Measurements from ENCODE around the gene TCF4.

Gene TCF4

DNA sequence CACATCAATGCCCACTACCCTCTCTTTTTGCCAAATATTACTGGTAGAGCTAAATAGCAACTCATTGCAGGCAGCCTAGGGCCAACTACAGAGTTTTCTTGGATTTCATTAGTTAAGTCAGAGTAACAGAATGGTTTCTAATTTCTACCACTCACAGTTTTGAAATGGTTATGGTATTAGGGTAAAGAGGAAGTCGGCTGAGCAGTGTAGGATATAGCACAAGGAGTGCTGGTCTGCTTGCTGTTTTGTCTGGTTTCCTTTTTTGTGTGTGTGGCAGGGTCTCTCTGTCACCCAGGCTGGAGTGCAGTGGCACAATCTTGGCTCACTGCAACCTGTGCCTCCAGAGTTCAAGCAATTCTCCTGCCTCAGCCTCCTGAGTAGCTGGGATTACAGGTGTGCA lies 339.5 kb downstream of the TCF4 start:
- H3K27ac ChIP-seq = no peak overlapping the region
- TF ChIP-seq, protein P1, sequence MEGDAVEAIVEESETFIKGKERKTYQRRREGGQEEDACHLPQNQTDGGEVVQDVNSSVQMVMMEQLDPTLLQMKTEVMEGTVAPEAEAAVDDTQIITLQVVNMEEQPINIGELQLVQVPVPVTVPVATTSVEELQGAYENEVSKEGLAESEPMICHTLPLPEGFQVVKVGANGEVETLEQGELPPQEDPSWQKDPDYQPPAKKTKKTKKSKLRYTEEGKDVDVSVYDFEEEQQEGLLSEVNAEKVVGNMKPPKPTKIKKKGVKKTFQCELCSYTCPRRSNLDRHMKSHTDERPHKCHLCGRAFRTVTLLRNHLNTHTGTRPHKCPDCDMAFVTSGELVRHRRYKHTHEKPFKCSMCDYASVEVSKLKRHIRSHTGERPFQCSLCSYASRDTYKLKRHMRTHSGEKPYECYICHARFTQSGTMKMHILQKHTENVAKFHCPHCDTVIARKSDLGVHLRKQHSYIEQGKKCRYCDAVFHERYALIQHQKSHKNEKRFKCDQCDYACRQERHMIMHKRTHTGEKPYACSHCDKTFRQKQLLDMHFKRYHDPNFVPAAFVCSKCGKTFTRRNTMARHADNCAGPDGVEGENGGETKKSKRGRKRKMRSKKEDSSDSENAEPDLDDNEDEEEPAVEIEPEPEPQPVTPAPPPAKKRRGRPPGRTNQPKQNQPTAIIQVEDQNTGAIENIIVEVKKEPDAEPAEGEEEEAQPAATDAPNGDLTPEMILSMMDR (conservative IDR thresholded peaks at IDR 0.05) = no peak

DNA sequence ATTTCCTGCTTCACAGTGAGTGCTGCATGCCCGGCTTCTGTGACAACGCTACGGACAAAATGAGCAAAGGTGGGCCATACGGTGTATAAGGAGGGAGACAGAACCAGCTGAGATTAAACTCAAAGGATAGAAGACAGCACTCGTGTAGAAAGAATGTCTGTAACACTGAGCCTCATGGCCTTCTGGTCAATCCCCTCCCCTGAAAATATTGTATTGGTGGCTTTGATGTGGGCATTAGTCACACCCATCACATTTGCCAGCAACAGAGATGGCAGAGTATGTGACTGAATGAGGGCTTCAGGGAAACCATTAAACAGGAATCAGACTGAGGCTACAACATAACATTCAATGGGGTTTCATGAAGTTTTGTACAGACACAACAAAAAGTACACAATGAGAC lies 341.0 kb downstream of the TCF4 start:
- TF ChIP-seq, protein P1 (conservative IDR thresholded peaks at IDR 0.05) = no peak
- H3K27ac ChIP-seq = no peak overlapping the region

DNA sequence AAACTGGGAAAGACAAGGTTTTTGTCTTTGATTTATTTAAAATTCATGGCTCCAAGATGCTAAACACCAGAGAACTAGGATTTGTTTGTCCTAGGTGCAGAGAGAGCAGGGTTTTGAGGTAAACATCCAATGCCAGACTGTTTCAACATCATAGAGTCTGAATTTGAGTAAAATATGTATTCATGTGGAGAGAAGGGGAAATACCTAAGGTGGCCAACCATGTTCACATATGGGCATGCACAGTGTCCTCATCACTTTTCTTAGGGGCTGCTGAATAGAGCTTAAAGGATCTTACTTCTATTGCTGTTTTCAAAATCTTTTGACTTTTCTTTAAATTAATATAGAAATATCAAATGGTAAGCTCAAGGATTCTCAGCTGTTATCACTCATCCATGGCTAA lies 341.7 kb downstream of the TCF4 start:
- H3K27ac ChIP-seq = no peak overlapping the region
- TF ChIP-seq, protein P1 (conservative IDR thresholded peaks at IDR 0.05) = no peak

DNA sequence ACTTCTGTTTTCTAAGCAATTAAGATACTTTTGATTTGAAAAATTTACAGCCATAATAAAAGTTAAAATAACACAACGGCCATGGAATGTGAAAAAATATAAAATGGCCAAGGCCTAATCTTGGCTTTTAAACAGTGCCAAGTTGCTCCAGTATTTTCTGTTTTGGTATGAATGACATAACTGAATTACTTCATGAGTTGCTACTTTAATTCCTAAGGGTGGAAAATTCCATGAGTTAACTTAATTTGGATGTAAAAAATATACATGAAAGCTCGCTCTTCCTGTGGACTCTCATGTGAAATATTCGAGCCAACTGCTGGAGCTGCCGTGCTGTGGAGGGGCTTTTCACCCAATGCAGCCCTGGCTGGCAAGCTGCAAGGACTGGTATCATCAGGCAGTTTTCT lies 342.8 kb downstream of the TCF4 start:
- no peak overlapping the region for H3K27ac ChIP-seq
- TF ChIP-seq, protein P1 (conservative IDR thresholded peaks at IDR 0.05) = no peak

DNA sequence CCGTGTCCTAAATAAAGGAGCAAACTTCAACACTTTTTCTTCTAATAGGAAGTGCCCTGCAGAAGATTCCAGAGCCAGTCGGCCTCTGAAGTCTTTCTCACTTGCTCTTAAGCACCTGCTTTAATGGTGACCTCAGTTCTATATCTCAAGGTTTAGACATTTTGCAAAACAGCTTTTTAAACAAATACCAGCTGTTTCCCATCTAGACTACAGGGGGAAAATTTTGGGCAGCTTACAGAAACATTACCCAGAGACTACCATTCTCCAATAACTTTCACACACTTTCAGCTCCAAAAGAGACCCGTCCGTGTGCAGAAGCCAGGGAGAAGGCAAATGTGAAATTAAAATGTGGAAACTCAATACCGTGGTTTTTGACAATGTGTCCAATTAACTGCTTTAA lies 343.4 kb downstream of the TCF4 start:
- H3K27ac ChIP-seq = no peak overlapping the region
- TF ChIP-seq, protein P1 (conservative IDR thresholded peaks at IDR 0.05) = no peak

DNA sequence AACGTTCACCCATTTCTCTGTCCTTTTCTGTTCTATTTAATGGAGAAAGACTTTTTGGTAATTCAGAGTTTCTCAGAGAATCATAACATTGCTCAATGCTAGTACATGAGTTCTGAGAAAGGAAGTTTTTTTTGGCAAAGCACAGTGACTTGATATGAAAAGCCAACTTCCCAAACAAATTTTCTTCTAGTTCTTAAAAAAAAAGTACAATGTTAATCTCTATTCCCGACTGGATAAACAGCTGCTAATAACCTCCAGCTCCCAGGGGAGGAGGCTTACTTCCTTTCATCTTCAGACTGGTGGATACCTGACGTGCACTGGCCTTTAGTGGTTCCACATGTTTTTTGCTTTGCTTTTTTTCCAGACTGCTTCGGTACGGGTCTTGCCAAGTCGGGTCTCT lies 344.1 kb downstream of the TCF4 start:
- H3K27ac ChIP-seq = no peak overlapping the region
- TF ChIP-seq, protein P1 (conservative IDR thresholded peaks at IDR 0.05) = no peak

DNA sequence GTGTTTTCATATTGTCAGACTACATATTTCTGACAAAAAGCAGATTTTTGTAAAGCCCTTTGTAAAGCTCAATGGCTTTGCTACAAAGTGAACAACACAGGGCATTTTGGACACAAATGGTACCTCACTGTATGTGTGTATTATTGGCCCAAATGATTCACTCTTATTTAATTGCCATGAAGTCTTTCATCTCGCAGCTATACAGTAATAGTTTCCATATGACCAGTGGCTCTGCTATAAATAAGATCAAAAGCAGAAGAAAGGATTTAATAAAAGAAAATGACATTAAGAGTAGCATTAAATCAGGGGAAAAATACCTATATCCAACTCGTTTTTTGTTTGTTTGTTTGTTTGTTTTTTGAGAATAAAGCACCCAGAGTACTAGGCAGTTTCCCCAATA lies 344.7 kb downstream of the TCF4 start:
- TF ChIP-seq, protein P1 (conservative IDR thresholded peaks at IDR 0.05) = no peak
- no peak overlapping the region for H3K27ac ChIP-seq

DNA sequence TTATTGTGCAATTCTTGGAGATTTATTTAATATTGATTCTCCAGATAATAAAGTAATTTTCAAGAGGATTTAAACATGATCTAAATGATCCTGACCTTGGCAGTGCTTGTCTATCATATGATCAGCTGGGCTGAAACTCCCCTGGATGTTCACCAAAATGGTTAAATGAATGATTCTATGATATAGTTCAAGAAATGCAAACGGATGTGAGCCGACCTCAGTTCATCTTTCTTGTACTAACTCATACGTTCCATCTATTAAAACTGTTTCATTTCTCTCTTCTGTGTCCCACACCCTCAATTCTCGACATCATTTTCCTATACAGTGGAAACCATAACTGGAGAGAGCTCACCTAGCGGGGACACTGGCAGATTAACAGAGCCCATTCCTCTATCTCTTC lies 347.0 kb downstream of the TCF4 start:
- H3K27ac ChIP-seq = no peak overlapping the region
- TF ChIP-seq, protein P1 (conservative IDR thresholded peaks at IDR 0.05) = no peak
